A673 (cell line): Measurements from ENCODE around the gene FAH. TPM values are rescaled to one million over a fixed set of nuclear protein-coding genes. Genes with fewer than 3 reads are reported as not detected.

ENCODE experiments used
- BruUV-seq: library from RNA; stranded (reverse); fragments of 400-500 nt; replicated peaks from 2 replicates; lab custom pipeline; 2021; lab: Mats Ljungman, UMichigan
- CTCF ChIA-PET: fragments of 300-600 bp; sonication (Branson Sonifier 250); formaldehyde crosslinking; loops from one replicate; lab custom pipeline; 2022; ENCODE audit warnings: antibody characterized with exemption; lab: Charles Lee
- POLR2A ChIA-PET: fragments of 300-600 bp; sonication (Branson Sonifier 250); formaldehyde crosslinking; loops from one replicate; lab custom pipeline; 2022; ENCODE audit warnings: antibody characterized with exemption; ENCODE audit not compliant: low non-redundant PET; lab: Charles Lee
- DNase-seq: peaks from one replicate; pipeline ENCODE4 v3.0.0-alpha.2; 2015; ENCODE audit warnings: low spot score
- H3K27ac ChIP-seq: fragments of 200-600 bp; sonication (generic); 2 replicates; pipeline ENCODE4 v1.5.1; 2016; ENCODE audit warnings: mixed run types, low read depth, mild to moderate bottlenecking, mixed read lengths, antibody characterized with exemption, low read length; ENCODE audit not compliant: poor library complexity, severe bottlenecking
- H3K27me3 ChIP-seq: fragments of 200-600 bp; sonication (generic); replicated peaks from 2 replicates; pipeline ENCODE4 v1.6.1; 2017; ENCODE audit warnings: mixed run types, low read depth, mild to moderate bottlenecking, mixed read lengths, antibody characterized with exemption, low read length; ENCODE audit not compliant: insufficient read depth, poor library complexity
- H3K36me3 ChIP-seq: fragments of 200-600 bp; sonication (generic); 2 replicates; pipeline ENCODE4 v1.6.1; 2016; ENCODE audit warnings: mixed run types, mild to moderate bottlenecking, mixed read lengths, antibody characterized with exemption, low read length; ENCODE audit not compliant: insufficient read depth, poor library complexity, severe bottlenecking
- H3K4me1 ChIP-seq: fragments of 200-600 bp; sonication (generic); 2 replicates; pipeline ENCODE4 v1.6.1; 2017; ENCODE audit warnings: mixed run types, mild to moderate bottlenecking, mixed read lengths, antibody characterized with exemption, low read length; ENCODE audit not compliant: insufficient read depth, poor library complexity, severe bottlenecking
- H3K4me3 ChIP-seq: fragments of 200-600 bp; sonication (generic); 2 replicates; pipeline ENCODE4 v1.5.1; 2016; ENCODE audit warnings: low read depth, mixed run types, mild to moderate bottlenecking, mixed read lengths, low read length; ENCODE audit not compliant: poor library complexity, severe bottlenecking
- H3K9me3 ChIP-seq: fragments of 200-600 bp; sonication (generic); 2 replicates; pipeline ENCODE4 v1.6.1; 2016; ENCODE audit warnings: mixed run types, low read depth, mild to moderate bottlenecking, mixed read lengths, antibody characterized with exemption, low read length; ENCODE audit not compliant: poor library complexity, severe bottlenecking
- EZH2 ChIP-seq: fragments of 200-600 bp; sonication (generic); IDR thresholded peaks from 2 replicates; pipeline ENCODE4 v1.6.1; 2017; ENCODE audit warnings: borderline replicate concordance, low read depth, mild to moderate bottlenecking, mixed read lengths, antibody characterized with exemption, low read length; ENCODE audit not compliant: poor library complexity, severe bottlenecking
- intact Hi-C: fragments of 100-400 bp; cut with micrococcal nuclease; formaldehyde crosslinking; loops from one replicate; pipeline ENCODE4 v1.10.0; 2022; ENCODE audit not compliant: unreplicated experiment
- total RNA-seq: library from RNA; stranded (reverse); gene quantifications from 2 replicates; pipeline ENCODE4 v1.2.3, GENCODE V29; 2021
- TF ChIP-seq, protein P1 (sequence below): fragments of 300-800, 200-600 bp; sonication (generic); conservative IDR thresholded peaks from 2 replicates; pipeline ENCODE4 v1.5.1; 2017; ENCODE audit warnings: low read depth, mild to moderate bottlenecking, antibody characterized with exemption, low read length, moderate library complexity, mixed read lengths

The FAH gene
- total RNA-seq, 1 experiment from 2014 or later: 2.0 TPM

DNA sequence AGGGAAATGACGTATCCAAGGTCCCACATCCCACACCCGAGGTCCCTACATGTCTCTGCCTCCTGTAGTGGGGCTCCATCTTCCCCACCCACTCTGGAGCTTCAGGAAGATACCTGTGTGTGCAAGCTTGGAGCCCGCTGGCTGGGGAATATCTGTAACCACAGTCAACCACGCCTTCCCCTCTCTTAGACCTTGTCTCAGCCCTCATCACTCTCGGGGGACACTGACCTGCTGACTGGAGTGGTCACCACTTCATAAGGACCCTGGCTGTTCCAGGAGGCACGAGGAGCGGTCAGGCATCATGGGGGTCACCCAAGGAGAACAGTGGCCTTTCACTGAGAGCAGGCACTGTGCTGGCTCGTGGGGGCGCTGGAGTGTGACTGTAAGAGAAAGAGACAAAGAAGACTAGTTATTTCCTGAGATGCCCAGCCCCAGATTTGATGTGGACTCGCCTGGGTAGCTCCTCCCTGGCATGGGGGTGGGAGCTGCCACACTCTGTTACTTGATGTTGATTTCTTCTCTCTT, 50.6 kb downstream of the FAH start:
- Histone ChIP-seq H3K4me3 (no peak overlapping the region), H3K36me3 (no peaks in the 10 kb centered on the region), H3K9me3 (no peaks in the 10 kb centered on the region), H3K27me3 (peaks cover 57% of the 10 kb centered on the region), H3K27ac (no peak overlapping the region), H3K4me1 (no peaks in the 10 kb centered on the region)
- TF ChIP-seq EZH2: no peak
- TF ChIP-seq, protein P1, sequence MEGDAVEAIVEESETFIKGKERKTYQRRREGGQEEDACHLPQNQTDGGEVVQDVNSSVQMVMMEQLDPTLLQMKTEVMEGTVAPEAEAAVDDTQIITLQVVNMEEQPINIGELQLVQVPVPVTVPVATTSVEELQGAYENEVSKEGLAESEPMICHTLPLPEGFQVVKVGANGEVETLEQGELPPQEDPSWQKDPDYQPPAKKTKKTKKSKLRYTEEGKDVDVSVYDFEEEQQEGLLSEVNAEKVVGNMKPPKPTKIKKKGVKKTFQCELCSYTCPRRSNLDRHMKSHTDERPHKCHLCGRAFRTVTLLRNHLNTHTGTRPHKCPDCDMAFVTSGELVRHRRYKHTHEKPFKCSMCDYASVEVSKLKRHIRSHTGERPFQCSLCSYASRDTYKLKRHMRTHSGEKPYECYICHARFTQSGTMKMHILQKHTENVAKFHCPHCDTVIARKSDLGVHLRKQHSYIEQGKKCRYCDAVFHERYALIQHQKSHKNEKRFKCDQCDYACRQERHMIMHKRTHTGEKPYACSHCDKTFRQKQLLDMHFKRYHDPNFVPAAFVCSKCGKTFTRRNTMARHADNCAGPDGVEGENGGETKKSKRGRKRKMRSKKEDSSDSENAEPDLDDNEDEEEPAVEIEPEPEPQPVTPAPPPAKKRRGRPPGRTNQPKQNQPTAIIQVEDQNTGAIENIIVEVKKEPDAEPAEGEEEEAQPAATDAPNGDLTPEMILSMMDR: no peak
- no peak for DNase-seq
- CTCF ChIA-PET: interaction anchor here (0.7 kb wide), 1 partner anchor 979 kb away, joined by 8 read pairs; no protein-coding TSS in a partner anchor
- intact Hi-C loops: no loop called here
- no TSS peak for BruUV-seq
- POLR2A ChIA-PET: no interaction called here

GRCh38 chr15:80204231-80204630, 51.4 kb downstream of the FAH start:
- H3K4me1 ChIP-seq: no peaks in the 10 kb centered on the region
- no TSS peak for BruUV-seq
- CTCF ChIA-PET: no interaction called here
- no peak overlapping the region for H3K4me3 ChIP-seq
- intact Hi-C loops: no loop called here
- TF ChIP-seq EZH2: no peak
- TF ChIP-seq, protein P1: no peak
- DNase-seq: no peak
- POLR2A ChIA-PET: no interaction called here
- H3K9me3 ChIP-seq: no peaks in the 10 kb centered on the region
- H3K27me3 ChIP-seq: peaks cover 57% of the 10 kb centered on the region
- no peaks in the 10 kb centered on the region for H3K36me3 ChIP-seq
- no peak overlapping the region for H3K27ac ChIP-seq

GRCh38 chr15:80207887-80208286, 55.1 kb downstream of the FAH start:
- no peak overlapping the region for H3K27ac ChIP-seq
- H3K4me3 ChIP-seq: no peak overlapping the region
- ChIA-PET CTCF (no interaction called here), POLR2A (no interaction called here)
- no peaks in the 10 kb centered on the region for H3K4me1 ChIP-seq
- intact Hi-C loops: no loop called here
- H3K36me3 ChIP-seq: no peaks in the 10 kb centered on the region
- peaks cover 71% of the 10 kb centered on the region for H3K27me3 ChIP-seq
- H3K9me3 ChIP-seq: no peaks in the 10 kb centered on the region
- no TSS peak for BruUV-seq
- no peak for DNase-seq
- TF ChIP-seq, protein P1: no peak
- TF ChIP-seq EZH2: no peak
